Measurements from ENCODE around the gene NCAPD2.

DNA sequence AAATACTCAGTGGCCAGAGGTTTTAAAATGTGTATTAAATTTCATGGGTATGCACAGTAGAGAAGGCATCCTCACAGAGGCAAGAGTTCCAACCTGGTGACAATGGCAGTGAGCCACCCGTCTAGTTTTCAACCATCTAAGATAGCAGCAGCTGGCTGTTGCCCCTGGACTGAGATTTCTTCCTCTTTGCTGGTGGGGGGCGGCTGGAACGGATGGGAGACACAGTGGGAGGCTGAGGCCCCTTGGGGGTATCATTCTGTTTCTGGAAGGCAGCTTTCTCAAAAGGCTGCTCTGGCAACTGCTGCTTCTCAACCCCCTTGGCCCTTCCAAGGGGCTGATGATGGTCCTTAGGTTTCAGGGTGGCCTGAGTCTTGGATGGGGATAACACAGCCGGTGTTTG is 63.0 kb downstream of the NCAPD2 start:
- no peak for TF ChIP-seq ZNF660 (tag by site-specific recombination; IDR thresholded peaks at IDR 0.05)
- TF ChIP-seq, protein P1, sequence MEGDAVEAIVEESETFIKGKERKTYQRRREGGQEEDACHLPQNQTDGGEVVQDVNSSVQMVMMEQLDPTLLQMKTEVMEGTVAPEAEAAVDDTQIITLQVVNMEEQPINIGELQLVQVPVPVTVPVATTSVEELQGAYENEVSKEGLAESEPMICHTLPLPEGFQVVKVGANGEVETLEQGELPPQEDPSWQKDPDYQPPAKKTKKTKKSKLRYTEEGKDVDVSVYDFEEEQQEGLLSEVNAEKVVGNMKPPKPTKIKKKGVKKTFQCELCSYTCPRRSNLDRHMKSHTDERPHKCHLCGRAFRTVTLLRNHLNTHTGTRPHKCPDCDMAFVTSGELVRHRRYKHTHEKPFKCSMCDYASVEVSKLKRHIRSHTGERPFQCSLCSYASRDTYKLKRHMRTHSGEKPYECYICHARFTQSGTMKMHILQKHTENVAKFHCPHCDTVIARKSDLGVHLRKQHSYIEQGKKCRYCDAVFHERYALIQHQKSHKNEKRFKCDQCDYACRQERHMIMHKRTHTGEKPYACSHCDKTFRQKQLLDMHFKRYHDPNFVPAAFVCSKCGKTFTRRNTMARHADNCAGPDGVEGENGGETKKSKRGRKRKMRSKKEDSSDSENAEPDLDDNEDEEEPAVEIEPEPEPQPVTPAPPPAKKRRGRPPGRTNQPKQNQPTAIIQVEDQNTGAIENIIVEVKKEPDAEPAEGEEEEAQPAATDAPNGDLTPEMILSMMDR (tag by site-specific recombination; IDR thresholded peaks at IDR 0.05) = no peak
- no peak for TF ChIP-seq ZFHX2 (tag by site-specific recombination; conservative IDR thresholded peaks at IDR 0.05)
- TF ChIP-seq, protein P2, sequence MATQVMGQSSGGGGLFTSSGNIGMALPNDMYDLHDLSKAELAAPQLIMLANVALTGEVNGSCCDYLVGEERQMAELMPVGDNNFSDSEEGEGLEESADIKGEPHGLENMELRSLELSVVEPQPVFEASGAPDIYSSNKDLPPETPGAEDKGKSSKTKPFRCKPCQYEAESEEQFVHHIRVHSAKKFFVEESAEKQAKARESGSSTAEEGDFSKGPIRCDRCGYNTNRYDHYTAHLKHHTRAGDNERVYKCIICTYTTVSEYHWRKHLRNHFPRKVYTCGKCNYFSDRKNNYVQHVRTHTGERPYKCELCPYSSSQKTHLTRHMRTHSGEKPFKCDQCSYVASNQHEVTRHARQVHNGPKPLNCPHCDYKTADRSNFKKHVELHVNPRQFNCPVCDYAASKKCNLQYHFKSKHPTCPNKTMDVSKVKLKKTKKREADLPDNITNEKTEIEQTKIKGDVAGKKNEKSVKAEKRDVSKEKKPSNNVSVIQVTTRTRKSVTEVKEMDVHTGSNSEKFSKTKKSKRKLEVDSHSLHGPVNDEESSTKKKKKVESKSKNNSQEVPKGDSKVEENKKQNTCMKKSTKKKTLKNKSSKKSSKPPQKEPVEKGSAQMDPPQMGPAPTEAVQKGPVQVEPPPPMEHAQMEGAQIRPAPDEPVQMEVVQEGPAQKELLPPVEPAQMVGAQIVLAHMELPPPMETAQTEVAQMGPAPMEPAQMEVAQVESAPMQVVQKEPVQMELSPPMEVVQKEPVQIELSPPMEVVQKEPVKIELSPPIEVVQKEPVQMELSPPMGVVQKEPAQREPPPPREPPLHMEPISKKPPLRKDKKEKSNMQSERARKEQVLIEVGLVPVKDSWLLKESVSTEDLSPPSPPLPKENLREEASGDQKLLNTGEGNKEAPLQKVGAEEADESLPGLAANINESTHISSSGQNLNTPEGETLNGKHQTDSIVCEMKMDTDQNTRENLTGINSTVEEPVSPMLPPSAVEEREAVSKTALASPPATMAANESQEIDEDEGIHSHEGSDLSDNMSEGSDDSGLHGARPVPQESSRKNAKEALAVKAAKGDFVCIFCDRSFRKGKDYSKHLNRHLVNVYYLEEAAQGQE (tag by site-specific recombination; IDR thresholded peaks at IDR 0.05) = no peak
- TF ChIP-seq EGR2 (tag by site-specific recombination; IDR thresholded peaks at IDR 0.05; ENCODE audit: low read depth) = no peak
- TF ChIP-seq ZNF76 (tag by site-specific recombination; IDR thresholded peaks at IDR 0.05; ENCODE audit: borderline replicate concordance, low read depth) = no peak
- TF ChIP-seq TCF7L2 (IDR thresholded peaks at IDR 0.05; ENCODE audit: borderline replicate concordance, low read depth, low read length) = no peak
- TF ChIP-seq, protein P3, sequence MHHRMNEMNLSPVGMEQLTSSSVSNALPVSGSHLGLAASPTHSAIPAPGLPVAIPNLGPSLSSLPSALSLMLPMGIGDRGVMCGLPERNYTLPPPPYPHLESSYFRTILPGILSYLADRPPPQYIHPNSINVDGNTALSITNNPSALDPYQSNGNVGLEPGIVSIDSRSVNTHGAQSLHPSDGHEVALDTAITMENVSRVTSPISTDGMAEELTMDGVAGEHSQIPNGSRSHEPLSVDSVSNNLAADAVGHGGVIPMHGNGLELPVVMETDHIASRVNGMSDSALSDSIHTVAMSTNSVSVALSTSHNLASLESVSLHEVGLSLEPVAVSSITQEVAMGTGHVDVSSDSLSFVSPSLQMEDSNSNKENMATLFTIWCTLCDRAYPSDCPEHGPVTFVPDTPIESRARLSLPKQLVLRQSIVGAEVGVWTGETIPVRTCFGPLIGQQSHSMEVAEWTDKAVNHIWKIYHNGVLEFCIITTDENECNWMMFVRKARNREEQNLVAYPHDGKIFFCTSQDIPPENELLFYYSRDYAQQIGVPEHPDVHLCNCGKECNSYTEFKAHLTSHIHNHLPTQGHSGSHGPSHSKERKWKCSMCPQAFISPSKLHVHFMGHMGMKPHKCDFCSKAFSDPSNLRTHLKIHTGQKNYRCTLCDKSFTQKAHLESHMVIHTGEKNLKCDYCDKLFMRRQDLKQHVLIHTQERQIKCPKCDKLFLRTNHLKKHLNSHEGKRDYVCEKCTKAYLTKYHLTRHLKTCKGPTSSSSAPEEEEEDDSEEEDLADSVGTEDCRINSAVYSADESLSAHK (tag by site-specific recombination; IDR thresholded peaks at IDR 0.05) = no peak
- no peak for TF ChIP-seq ZNF140 (tag by site-specific recombination; IDR thresholded peaks at IDR 0.05)
- no peak for TF ChIP-seq ZNF501 (tag by site-specific recombination; IDR thresholded peaks at IDR 0.05)
- TF ChIP-seq SETDB1 (IDR thresholded peaks at IDR 0.05; ENCODE audit: insufficient read length, low read length) = no peak
- TF ChIP-seq, protein P4, sequence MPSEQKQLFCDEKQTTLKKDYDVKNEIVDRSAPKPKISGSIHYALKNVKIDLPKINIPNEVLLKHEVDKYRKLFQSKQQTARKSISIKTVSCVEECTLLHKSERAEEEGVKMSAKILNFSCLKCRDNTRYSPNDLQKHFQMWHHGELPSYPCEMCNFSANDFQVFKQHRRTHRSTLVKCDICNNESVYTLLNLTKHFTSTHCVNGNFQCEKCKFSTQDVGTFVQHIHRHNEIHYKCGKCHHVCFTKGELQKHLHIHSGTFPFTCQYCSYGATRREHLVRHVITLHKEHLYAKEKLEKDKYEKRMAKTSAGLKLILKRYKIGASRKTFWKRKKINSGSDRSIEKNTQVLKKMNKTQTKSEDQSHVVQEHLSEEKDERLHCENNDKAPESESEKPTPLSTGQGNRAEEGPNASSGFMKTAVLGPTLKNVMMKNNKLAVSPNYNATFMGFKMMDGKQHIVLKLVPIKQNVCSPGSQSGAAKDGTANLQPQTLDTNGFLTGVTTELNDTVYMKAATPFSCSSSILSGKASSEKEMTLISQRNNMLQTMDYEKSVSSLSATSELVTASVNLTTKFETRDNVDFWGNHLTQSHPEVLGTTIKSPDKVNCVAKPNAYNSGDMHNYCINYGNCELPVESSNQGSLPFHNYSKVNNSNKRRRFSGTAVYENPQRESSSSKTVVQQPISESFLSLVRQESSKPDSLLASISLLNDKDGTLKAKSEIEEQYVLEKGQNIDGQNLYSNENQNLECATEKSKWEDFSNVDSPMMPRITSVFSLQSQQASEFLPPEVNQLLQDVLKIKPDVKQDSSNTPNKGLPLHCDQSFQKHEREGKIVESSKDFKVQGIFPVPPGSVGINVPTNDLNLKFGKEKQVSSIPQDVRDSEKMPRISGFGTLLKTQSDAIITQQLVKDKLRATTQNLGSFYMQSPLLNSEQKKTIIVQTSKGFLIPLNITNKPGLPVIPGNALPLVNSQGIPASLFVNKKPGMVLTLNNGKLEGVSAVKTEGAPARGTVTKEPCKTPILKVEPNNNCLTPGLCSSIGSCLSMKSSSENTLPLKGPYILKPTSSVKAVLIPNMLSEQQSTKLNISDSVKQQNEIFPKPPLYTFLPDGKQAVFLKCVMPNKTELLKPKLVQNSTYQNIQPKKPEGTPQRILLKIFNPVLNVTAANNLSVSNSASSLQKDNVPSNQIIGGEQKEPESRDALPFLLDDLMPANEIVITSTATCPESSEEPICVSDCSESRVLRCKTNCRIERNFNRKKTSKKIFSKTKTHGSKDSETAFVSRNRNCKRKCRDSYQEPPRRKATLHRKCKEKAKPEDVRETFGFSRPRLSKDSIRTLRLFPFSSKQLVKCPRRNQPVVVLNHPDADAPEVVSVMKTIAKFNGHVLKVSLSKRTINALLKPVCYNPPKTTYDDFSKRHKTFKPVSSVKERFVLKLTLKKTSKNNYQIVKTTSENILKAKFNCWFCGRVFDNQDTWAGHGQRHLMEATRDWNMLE (tag by site-specific recombination; conservative IDR thresholded peaks at IDR 0.05; ENCODE audit: low read depth) = no peak
